Neuron (in vitro differentiated cells): ENCODE results near the gene MDFIC.

Experiments used
- H2AFZ ChIP-seq: one replicate; pipeline ENCODE4 v1.6.1; 2013; ENCODE audit warnings: low read depth, mild to moderate bottlenecking, inconsistent platforms, low read length, moderate library complexity
- H3K27me3 ChIP-seq: one replicate; pipeline ENCODE4 v1.6.1; 2013; ENCODE audit warnings: low read length; ENCODE audit not compliant: insufficient read depth
- H3K36me3 ChIP-seq: one replicate; pipeline ENCODE4 v1.6.1; 2013; ENCODE audit warnings: low read length; ENCODE audit not compliant: insufficient read depth
- H3K4me1 ChIP-seq: one replicate; pipeline ENCODE4 v1.6.1; 2013; ENCODE audit warnings: low read length; ENCODE audit not compliant: insufficient read depth
- H3K4me3 ChIP-seq: 2 replicates; pipeline ENCODE4 v1.5.1; 2013; ENCODE audit warnings: mild to moderate bottlenecking, low read length, moderate library complexity
- H3K9me3 ChIP-seq: one replicate; pipeline ENCODE4 v1.6.1; 2013; ENCODE audit warnings: low read length

MDFIC gene

GRCh38 chr7:115047958-115048720 lies 126.2 kb downstream of the MDFIC start:
- Histone ChIP-seq H3K27me3 (no peaks in the 10 kb centered on the region), H3K9me3 (no peaks in the 10 kb centered on the region), H3K4me3 (no peak overlapping the region), H2AFZ (no peak overlapping the region), H3K36me3 (no peaks in the 10 kb centered on the region), H3K4me1 (peaks cover 16% of the 10 kb centered on the region)

- Histone ChIP-seq H3K27me3 (no peaks in the 10 kb centered on the region), H3K4me3 (no peak overlapping the region), H3K36me3 (no peaks in the 10 kb centered on the region), H3K4me1 (no peaks in the 10 kb centered on the region), H3K9me3 (no peaks in the 10 kb centered on the region), H2AFZ (no peak overlapping the region)
These were observed 130.8 kb downstream of the MDFIC start for GRCh38 chr7:115052706-115053105.

GRCh38 chr7:115054478-115055065 lies 132.7 kb downstream of the MDFIC start:
- no peak overlapping the region for H2AFZ ChIP-seq
- H3K4me3 ChIP-seq = no peak overlapping the region
- no peaks in the 10 kb centered on the region for H3K9me3 ChIP-seq
- H3K4me1 ChIP-seq = no peaks in the 10 kb centered on the region
- H3K27me3 ChIP-seq = no peaks in the 10 kb centered on the region
- H3K36me3 ChIP-seq = no peaks in the 10 kb centered on the region

- H3K4me3 ChIP-seq = no peak overlapping the region
- no peaks in the 10 kb centered on the region for H3K36me3 ChIP-seq
These were observed 134.1 kb downstream of the MDFIC start for GRCh38 chr7:115056019-115056418.

GRCh38 chr7:115058726-115059125 lies 136.8 kb downstream of the MDFIC start:
- Histone ChIP-seq H3K4me1 (no peaks in the 10 kb centered on the region), H3K27me3 (no peaks in the 10 kb centered on the region), H3K36me3 (no peaks in the 10 kb centered on the region), H2AFZ (no peak overlapping the region), H3K4me3 (no peak overlapping the region), H3K9me3 (no peaks in the 10 kb centered on the region)

More at GRCh38 chr7:115056019-115056418, 134.1 kb downstream of the MDFIC start:
- Histone ChIP-seq H3K4me1 (no peaks in the 10 kb centered on the region), H3K27me3 (no peaks in the 10 kb centered on the region), H2AFZ (no peak overlapping the region), H3K9me3 (no peaks in the 10 kb centered on the region)

GRCh38 chr7:115059321-115059720 lies 137.4 kb downstream of the MDFIC start:
- H3K27me3 ChIP-seq = no peaks in the 10 kb centered on the region
- H3K9me3 ChIP-seq = no peaks in the 10 kb centered on the region
- H3K4me3 ChIP-seq = no peak overlapping the region
- H3K4me1 ChIP-seq = no peaks in the 10 kb centered on the region
- no peak overlapping the region for H2AFZ ChIP-seq
- no peaks in the 10 kb centered on the region for H3K36me3 ChIP-seq

GRCh38 chr7:115060095-115060870 lies 138.4 kb downstream of the MDFIC start:
- Histone ChIP-seq H3K9me3 (no peaks in the 10 kb centered on the region), H2AFZ (no peak overlapping the region), H3K36me3 (no peaks in the 10 kb centered on the region), H3K27me3 (no peaks in the 10 kb centered on the region), H3K4me3 (no peak overlapping the region), H3K4me1 (no peaks in the 10 kb centered on the region)

- Histone ChIP-seq H2AFZ (no peak overlapping the region), H3K36me3 (no peaks in the 10 kb centered on the region), H3K4me1 (peaks cover 10% of the 10 kb centered on the region), H3K4me3 (no peak overlapping the region), H3K9me3 (no peaks in the 10 kb centered on the region), H3K27me3 (no peaks in the 10 kb centered on the region)
These were observed 144.2 kb downstream of the MDFIC start for GRCh38 chr7:115066050-115066449.

- Histone ChIP-seq H2AFZ (no peak overlapping the region), H3K36me3 (no peaks in the 10 kb centered on the region), H3K27me3 (no peaks in the 10 kb centered on the region), H3K4me3 (no peak overlapping the region), H3K4me1 (peaks cover 10% of the 10 kb centered on the region), H3K9me3 (no peaks in the 10 kb centered on the region)
These were observed 144.7 kb downstream of the MDFIC start for GRCh38 chr7:115066634-115067033.

- no peaks in the 10 kb centered on the region for H3K9me3 ChIP-seq
- H3K36me3 ChIP-seq = no peaks in the 10 kb centered on the region
- H3K4me1 ChIP-seq = peaks cover 10% of the 10 kb centered on the region
- H3K4me3 ChIP-seq = no peak overlapping the region
- H2AFZ ChIP-seq = no peak overlapping the region
- no peaks in the 10 kb centered on the region for H3K27me3 ChIP-seq
These were observed 146.3 kb downstream of the MDFIC start for GRCh38 chr7:115068220-115068619.
